PC-9 (cell line): Measurements from ENCODE around the gene PTPRM.

Experiments
- CTCF ChIP-seq: fragments of 200-600 bp; sonication (generic); conservative IDR thresholded peaks from 2 replicates; pipeline ENCODE4 v1.6.1; 2017; ENCODE audit warnings: mixed run types, antibody characterized with exemption, mild to moderate bottlenecking, moderate library complexity
- EZH2 ChIP-seq: fragments of 200-600 bp; sonication (generic); IDR thresholded peaks from 2 replicates; pipeline ENCODE4 v1.8.0; 2017; ENCODE audit warnings: antibody characterized with exemption, low read depth

- TF ChIP-seq CTCF (no peak), EZH2 (no peak)
Observed at GRCh38 chr18:8290435-8290834, 723.3 kb downstream of the PTPRM start.
